GM19372 (cell line): ENCODE measurements around the gene AQP12A.

ENCODE experiments used
- ATAC-seq: cut with Tn5 transposase; IDR thresholded peaks from one replicate; pipeline ENCODE4 v1.9.1; 2021; ENCODE audit warnings: mild to moderate bottlenecking, low read depth, moderate library complexity; ENCODE audit not compliant: unreplicated experiment

The AQP12A gene

DNA sequence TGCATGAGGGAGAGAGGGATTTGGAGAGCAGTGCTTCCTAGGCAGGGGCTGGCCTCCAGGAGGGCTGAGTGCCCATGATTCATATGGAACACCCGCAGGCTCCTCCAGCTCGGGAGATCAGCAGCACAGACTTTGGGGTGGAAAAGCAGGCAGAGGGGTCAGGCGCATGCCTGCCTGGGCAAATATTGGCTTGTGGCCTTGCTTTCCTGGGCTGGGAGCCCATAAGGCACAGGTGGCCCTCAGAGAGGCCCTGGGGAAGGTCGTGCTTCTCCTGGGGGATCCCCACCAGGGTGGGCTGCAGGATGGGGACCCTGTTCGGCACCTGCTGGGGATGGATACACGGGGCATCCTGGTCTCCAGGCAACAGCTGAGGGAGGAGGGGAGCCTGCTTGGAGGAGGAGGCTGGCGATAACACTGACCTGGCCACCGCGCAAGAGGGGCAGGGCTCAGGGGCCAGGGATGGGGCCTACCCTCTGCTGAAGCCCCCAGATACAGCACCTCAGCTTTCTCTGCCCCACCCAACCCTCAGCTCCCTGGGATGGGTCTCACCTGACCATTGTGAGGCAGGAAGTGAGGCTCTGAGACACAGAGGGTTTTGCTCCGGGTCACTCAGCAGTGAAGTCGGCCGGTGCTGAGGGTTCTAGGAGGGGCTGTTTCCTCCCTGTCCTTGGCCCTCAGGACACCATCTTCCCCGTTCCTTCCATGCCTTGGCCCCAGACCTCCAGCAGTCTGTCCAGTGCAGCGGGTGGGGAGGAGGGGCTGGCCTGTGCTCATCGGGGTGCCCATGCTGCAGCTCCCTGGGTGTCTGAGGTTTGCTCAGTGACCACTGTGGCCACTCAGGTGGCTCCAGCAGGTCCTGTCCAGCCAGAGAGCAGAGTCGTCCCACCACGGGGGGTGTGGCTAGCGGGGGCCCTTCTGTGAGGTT lies 12.0 kb downstream of the AQP12A start:
- ATAC-seq, result no peak

DNA sequence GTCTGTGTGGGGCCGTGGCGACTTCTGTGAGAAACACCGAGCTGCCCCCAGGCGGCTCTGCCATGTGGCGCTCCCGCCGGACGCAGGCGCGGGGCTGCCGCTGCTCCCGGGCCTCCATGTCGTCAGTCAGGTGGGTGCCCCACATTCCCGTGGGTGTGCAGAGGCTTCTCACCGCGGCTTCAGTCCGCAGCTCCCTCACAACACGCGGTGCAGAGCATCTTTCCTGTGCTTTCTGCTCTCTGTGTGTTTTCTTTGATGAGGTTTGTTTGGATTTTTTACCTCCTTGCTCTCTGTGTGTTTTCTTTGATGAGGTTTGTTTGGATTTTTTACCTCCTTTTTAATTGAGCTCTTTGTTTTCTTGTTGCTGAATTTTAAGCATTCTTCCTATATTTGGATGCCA lies 13.0 kb downstream of the AQP12A start:
- ATAC-seq, result no peak

DNA sequence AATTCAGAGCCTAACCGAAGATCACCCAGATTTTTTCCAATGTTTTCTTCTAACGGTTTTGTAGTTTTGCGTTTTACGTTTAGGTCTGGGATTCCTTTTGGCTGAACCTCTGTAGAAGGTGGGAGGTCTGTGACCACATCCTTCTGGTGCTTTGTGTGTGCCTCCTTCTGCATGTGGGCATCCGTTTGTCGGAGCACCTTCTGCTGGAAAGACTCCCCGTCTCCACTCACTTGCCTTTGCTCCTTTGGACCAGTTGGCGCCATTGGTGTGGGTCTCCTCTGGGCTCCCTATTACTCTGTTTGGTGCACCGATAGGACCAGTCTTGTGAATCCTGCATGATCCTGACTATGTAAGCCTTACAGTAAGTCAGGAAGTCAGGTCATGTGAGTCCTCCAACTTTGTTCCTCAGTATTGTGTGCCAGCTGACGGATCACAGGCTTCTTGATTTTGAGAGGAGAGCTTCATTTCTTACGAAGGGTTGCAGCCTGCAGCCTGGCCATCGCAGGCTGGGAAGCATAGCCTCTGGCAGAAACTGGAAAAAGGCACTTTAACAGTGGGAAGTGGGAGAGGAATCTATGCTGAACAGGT lies 13.6 kb downstream of the AQP12A start:
- no peak for ATAC-seq

DNA sequence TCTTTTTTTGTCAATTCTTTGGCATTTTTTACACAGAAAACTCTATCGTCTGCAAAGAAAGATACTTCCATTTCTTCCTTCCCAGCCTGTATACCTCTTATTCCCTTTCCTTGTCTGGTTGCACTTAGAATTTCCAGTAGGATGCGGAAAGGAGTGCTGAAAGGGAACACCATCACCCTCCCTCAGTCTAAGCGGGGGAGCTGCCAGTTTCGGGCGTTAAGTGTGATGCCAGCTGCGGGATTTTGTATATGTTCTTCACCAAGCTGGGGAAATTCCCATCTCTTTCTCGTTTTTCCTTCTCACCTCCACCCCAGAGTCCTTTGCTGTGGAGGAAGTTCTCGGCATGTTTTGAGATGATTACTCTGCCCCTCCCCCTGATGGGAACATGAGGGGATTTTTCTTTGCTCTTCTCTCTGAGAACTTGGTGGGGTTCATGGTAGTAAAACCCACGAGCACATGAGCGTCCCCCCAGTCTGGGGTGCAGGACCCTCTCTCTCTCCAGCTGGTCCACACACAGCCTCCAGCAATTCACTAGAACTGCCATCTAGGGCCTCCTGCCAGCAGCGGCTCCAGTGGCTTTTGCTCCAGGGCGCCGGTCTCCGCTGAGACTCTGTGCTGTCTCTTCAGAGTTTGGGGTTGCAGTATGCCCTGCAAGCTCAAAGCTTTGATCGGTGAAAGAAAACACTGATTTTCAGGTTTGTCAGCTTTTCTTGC lies 15.5 kb downstream of the AQP12A start:
- ATAC-seq, result no peak

DNA sequence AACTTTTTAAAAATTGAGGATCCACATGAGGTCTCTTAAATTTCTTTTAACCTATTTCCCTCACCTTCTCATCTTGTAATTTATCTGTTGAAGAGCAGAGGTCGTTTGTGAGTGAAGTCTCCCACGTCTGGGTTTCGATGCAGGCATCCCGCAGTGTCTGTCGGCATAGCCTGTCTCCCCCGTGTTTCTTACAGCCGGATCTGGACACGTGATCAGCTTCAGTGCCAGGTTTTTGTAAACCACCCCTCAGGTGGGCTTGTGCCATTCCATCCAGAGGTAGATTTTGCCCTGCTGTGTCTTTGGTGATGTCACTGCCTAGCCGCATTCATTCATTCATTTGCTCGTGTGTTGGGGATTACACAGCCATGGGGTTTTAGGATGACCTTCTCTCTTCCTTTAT lies 16.2 kb downstream of the AQP12A start:
- no peak for ATAC-seq

DNA sequence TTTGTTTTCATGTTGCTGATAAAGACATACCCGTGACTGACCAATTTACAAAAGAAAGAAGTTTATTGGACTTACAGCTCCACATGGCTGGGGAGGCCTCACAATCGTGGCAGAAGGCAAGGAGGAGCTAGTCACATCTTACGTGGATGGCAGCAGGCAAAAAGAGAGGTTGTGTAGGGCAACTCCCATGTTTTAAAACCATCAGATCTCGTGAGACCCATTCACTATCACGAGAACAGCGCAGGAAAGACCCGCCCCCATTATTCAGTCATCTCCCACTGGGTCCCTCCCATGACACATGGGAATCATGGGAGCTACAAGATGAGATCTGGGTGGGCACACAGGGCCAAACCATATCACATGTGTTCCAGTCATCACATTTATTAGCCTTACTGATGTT lies 16.8 kb downstream of the AQP12A start:
- no peak for ATAC-seq

DNA sequence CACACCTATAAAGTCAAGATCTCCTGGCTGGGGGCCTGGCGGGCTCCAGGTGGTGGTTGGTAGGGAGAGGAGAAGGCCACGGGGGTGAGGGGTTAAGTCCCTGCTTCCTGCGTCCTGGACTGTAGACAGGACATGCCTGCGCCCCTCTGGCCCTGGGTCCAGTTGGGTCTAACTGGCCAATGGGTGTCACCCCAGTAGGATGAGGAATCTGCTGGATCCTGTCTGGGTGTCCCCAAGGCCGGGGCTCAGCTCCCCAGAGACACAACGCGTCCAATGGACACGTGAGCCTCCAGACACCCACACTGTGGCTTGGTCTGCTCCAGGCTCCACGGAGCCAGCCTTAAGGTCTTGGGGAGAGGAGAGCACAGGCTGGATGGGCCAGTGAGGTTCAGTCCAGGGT lies 19.6 kb downstream of the AQP12A start:
- no peak for ATAC-seq

DNA sequence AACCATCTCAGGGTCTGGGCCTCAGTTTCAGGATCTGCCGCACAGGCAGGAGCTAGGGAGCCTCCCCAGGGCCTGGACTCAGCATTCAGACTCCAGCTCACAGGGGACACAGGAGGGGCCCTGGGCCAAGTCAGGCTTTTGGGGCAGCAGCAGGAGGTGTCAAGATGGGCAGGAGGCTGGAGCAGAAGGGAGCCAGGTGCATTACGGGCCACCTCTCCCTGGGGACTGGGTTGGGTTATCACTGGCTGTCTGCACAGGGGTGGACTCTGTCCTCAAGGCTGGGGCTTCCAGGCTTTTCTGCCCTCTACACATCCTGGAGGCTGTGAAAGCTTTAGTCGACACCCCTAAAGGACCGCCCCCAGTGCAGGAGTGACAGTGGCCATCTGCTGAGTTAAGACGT lies 20.0 kb downstream of the AQP12A start:
- ATAC-seq, result no peak

DNA sequence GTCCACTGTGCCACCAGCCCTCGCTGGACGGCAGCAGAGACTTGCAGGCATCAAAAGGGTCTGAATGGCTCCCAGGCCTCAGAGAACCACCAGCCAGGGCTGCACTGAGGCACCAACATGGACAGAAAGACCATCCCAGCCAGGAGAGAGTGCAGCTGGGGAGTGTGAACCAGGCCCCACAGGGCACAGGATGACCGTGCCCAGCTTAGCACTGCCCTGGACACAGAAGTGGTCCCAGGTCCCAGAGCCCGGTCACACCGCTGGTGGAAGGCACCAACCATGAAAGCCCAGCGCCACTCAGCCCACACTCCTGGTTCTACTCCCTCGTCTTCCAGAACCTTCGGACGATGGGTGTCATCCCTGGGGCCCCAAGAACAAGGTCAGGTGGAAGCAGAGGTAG lies 20.5 kb downstream of the AQP12A start:
- no peak for ATAC-seq

DNA sequence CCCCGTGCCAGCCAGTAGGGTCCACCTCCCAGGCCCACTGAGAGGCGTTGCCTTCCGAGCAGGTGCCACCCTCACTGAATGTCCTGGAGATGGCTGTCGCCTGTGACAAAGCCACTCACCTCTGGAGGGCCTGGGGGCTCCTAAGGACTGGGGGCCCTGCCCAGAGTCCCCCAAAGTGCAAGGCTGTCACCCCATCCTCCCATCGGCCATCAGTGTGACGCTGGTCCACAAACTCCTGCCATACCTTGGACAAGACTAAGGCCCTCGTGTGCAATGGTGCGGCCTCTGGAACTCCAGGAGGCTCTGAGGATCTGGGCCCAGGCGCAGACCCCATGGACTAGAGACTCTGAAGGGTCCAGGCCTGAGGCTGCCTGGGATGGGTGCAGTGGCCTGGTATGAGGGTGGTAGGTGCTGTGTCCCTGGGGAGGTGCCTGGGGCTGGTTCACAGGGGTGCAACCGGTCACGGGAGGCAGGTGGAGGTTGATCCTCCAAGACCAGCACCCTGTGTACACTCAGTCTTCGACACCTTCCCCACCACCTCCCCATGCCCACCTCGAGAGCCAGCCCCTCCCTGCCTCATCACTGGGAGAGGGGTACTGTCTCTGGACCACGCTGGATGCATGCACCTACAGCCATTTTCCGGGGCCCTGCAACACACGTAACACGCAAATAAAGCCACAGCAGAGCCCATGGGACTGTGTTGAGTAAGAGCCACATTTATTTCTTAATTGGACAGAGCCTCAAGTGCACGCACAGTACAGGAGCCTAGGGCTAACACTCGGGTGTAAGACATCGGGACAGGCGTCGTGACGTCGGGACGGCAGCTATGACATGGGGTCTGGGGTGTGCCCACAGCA lies 21.6 kb downstream of the AQP12A start:
- no peak for ATAC-seq

DNA sequence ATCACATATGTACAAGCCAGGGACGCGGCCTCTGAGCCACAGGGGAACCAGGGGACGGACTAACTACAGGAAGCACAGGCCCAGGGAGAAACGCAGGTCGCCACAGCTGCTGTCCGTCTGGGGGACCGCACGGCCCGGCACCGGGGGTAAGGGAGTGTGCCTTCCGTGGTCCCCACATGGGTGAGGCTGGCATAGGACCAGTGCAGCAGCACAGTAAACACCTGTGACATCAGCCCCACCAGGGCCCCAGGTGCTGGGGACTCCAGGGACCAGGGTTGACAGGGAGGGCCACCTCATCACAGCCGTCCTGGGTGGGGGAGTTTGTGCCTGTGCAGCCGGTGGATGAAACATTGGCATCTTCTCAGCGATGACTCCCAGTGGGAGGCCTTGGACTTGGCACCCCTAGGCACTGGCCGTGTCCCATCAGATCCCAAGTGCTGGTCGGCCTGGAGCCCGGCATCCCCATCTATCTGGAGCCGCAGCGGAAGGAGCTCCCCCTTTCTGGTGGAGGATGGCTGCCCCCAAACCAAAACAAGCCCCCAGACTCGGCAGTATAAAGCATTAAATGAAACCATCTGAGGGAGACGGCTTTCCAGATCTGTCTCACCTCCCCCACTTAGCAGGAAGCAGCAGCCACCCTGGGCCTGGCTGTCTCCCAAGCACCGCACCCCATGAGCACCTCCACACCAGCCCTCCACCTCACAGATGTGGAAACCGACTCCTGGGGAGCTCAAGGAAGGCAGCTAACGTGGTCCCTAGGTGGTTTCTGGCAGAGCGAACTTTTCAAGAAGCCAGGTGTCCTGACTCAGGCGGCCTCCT lies 22.5 kb downstream of the AQP12A start:
- no peak for ATAC-seq

DNA sequence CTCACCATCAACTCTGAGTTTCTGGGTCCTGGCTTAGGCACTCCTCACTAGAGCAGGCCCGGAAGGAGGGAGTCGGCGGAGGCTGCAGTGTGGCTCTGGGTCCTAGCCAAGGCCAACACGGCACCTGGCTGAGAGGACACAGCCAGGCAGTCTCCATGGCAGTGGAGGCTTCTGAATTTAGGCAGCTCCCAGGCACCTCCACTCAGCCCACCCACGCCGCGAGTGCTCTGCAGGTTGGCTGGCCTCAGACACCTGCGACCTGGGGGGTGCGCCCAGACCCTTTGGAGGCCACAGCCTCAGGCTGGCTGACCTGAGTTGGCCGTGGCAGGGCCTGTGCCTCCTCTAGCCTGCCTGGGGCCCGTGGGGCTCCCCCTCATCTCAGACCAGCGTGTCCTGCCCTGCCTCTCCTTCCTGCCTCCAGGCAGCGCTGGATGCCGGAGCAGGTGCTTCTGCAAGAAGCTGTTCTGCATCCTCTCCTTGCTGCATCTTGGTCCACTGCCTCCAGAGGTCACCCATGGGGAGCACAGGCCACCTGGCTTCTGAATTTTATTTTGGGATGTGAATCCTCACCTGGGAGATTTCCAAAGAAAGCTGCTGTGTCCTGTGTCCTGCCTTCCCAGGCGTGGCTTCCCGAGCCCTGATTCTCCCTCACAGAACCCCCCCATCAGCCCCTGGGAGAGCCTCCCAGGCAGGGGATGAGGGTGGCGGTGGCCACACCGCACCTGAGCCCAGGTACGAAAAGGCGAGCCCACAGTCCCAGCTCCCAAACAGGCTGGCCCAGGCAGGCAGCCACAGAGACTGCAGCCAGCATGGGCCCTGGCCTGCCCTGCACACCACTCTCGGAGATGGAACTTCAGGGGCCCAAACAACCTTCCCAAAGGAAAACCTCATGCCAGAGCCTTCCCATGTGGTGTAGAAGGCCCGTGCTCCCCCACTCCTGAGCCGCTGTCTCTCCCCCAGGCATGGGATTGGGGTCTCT lies 23.4 kb downstream of the AQP12A start:
- no peak for ATAC-seq

DNA sequence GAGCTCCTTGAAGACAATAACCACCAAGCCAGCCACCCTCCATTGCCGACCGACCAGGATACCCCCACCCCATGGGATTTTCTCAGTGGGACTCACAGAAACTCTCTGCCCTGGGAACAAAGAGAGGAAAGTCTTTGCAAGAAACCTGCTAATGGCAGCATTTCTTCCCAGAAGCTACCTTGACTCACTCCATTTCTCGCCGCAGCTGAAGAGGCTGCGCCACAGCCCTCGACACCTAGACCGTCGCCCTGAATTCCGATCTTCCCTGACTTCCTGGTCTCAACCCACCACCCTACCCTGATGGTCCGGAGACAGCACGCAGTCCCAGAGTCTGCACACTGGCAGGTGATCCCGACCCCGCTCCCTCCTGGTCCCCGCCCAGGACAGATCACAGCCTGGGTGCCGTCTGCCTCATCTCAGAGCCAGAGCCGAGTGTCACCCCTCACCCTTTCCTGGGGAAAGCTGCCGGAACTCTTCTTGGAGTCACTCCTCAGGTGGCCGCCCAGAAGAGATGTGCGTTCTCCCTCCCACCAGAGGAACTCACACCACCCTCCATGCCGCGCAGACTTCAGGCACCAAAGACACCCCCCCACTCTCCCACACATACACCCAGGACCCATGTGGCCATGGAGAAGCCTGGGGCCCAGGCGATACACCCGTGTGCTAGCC lies 24.6 kb downstream of the AQP12A start:
- no peak for ATAC-seq

DNA sequence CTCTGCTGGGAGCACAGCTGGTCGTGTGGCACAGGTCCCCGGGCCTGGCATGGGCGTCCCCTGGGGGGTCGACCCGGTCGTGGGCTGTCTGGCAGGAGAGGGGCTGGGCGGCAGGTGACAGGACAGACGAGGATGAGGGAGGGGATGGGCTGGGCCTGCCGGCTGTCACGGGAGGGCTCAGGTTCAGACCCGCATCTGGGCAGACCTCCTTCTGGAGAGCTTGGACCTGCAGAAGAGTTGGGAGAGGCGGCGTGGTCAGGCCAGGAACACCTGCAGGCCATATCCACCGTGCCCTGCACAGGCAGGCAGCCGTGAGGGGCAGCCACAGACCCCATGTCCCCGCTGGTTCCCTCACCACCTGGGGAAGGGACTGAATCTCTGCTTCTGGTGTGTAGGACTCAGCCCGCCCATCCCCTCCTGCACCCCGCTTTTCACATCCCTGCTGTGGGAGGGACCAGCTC lies 25.5 kb downstream of the AQP12A start:
- ATAC-seq, result no peak

DNA sequence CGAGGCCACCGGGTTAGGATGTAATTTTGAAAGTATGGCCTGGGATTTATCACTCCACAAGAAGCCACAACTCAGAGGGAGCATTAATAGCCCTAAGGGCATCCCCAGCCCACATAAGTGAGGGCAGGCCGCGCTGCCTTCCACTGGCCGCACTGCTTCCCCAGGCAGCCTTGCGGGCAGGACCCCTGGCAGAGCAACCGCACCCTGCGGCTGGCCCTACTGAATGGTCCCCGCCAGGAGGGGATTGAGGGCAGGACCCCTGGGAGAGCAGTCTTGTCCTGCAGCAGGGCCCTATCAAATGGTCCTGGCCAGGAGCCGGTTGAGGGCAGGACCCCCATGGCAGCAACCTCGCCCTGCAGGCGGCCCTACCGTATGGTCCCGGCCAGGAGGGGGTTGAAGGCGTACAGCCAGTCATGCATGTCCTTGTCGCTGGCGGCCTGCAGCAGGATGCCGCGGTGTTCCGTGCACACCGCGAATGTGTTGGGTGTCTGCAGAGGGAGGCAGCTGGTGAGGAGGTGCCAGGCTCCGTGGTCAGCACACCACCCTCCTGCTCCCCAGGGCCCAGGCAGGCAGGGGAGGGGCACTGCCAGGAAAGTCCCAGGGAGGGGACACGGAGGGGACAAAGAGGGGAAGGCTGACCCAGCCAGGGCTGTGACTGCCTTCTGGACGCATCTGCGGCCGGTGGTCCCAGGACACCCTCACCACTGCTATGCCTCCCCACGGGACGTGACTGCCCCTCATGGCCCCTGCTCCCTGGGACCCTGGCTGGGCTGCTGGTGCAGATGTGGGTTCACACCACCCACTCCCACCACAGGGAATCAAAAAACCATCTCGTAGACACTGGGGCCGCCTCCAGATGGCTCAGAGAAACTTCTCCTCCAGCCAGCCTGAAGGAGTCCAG lies 26.3 kb downstream of the AQP12A start:
- ATAC-seq, result no peak

DNA sequence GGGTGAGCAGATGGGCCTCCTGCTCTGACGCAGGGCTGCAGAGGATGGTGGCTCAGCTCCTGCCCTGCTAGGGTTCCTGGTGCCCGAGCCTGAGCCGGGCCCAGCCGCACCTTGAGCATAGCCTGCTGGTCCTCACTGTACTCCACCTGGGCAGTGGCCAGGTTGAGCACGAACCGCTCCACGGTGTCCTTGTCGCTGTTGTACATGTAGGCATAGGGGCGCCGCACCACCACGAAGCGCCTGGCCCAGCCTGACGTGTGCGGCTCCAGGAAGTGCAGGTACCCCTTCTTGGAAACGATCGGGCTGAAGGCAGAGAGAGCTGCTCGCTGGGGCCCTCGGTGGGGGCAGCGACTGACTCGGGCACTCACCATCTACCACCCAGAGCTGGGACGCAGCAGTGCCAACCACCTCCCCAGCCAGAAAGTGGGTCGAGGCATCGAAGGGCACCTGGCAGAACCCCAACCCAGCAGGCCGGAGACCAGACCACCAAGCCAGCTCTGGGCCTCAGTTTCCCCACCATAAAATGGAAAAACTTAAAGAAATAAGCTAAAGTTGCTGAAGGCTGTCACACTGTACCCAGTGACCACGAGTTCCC lies 27.3 kb downstream of the AQP12A start:
- ATAC-seq, result no peak
